C4-2B (cell line): ENCODE data around the gene ZFYVE28.

Source experiments
- CTCF ChIP-seq: fragments of 450-650 bp; conservative IDR thresholded peaks from 2 replicates; pipeline ENCODE4 v1.5.1; 2017; ENCODE audit warnings: mild to moderate bottlenecking
- ZFX ChIP-seq: fragments of 450-650 bp; IDR thresholded peaks from 2 replicates; pipeline ENCODE4 v1.6.1; 2017

- no peak for TF ChIP-seq CTCF
- no peak for TF ChIP-seq ZFX
Measured at GRCh38 chr4:2416564-2417225, 1.8 kb downstream of the ZFYVE28 start.
